Right lobe of liver (tissue), 6 donors: ENCODE results near the gene TMEM8B. TPM values are rescaled to one million over a fixed set of nuclear protein-coding genes. Genes with fewer than 3 reads are reported as not detected.

Experiments used
- ATAC-seq, 4 donors: fragments of 200-7000 bp; cut with Tn5 transposase; one replicate each; pipeline ENCODE4 v1.9.1; 2020; ENCODE audit warnings: mild to moderate bottlenecking in 4 of 4, moderate library complexity in 4 of 4
- DNase-seq, 3 donors: peaks; one replicate each; pipeline ENCODE4 v3.0.0-alpha.2; 2020
- H3K27ac ChIP-seq, 3 donors: fragments of 200-600 bp; one replicate each; pipeline ENCODE4 v1.8.0; 2022
- H3K27me3 ChIP-seq, 2 donors: fragments of 200-600 bp; one replicate each; pipeline ENCODE4 v1.8.0; 2022
- H3K36me3 ChIP-seq, 4 donors: fragments of 200-600 bp; sonication (generic) in 1 of 4; one replicate each; pipeline versions ENCODE4 v1.5.1 to v1.8.0; 2017 to 2022; ENCODE audit warnings: control low read depth in 1 of 4
- H3K4me1 ChIP-seq, 4 donors: fragments of 200-600 bp; sonication (generic) in 1 of 4; one replicate each; pipeline versions ENCODE4 v1.5.1 to v1.8.0; 2017 to 2022; ENCODE audit warnings: control low read depth in 1 of 4
- H3K4me3 ChIP-seq, 3 donors: fragments of 200-600 bp; one replicate each; pipeline ENCODE4 v1.8.0; 2022
- H3K9me3 ChIP-seq, 4 donors: fragments of 200-600 bp; sonication (generic) in 1 of 4; one replicate each; pipeline versions ENCODE4 v1.5.1 to v1.8.0; 2017 to 2022; ENCODE audit warnings: control low read depth in 1 of 4
- CTCF ChIP-seq, 4 donors: fragments of 200-600 bp in 3 of 4; fragments of 450-650 bp in 1 of 4; IDR thresholded peaks; one replicate each; pipeline versions ENCODE4 v1.5.1 to v1.8.0; 2016 to 2022; ENCODE audit warnings: antibody characterized with exemption in 4 of 4, mild to moderate bottlenecking in 2 of 4
- POLR2A ChIP-seq: fragments of 450-650 bp; IDR thresholded peaks from one replicate; pipeline ENCODE4 v1.6.1; 2017; ENCODE audit warnings: antibody characterized with exemption, mild to moderate bottlenecking
- WGBS: methylation state at CpG from one replicate; pipeline ENCODE4 v1.1.6; 2018; ENCODE audit warnings: low coverage, low lambda C conversion rate; ENCODE audit not compliant: insufficient coverage; ENCODE audit errors: missing lambda C conversion rate; 5-methylcytosine and 5-hydroxymethylcytosine counted together
- intact Hi-C, 2 donors: fragments of 100-400 bp; cut with DNase I; formaldehyde crosslinking; loops; one replicate each; pipeline versions ENCODE4 v1.11.2 to v1.14.1; 2022
- total RNA-seq, 6 experiments: library from RNA; depleted of rRNA in 2 of 6; stranded (reverse); fragments of >200 nt in 2 of 6; fragmentation: NEBNext Ultra II Directional in 3 of 6; extraction: Animal tissue kit (Norgen Biotek cat#: 25700) in 3 of 6; gene quantifications; one replicate each; pipeline versions ENCODE4 v1.1.0 to v1.2.4, GENCODE V29; 2016 to 2023
- donor health status: DM: no; HTN: yes; CAD: no.
- donor health status: DM: no; HTN: no; CAD: no.
- donor health status: DM: no; HTN: no; CAD: no.
- donor health status: DM: no; HTN: yes; CAD: no.
- donor health status: DM: no; HTN: yes; CAD: no.

TMEM8B gene
- total RNA-seq, 6 experiments from 2014 or later: 1.7 to 4.7 (median 3.5) TPM

DNA sequence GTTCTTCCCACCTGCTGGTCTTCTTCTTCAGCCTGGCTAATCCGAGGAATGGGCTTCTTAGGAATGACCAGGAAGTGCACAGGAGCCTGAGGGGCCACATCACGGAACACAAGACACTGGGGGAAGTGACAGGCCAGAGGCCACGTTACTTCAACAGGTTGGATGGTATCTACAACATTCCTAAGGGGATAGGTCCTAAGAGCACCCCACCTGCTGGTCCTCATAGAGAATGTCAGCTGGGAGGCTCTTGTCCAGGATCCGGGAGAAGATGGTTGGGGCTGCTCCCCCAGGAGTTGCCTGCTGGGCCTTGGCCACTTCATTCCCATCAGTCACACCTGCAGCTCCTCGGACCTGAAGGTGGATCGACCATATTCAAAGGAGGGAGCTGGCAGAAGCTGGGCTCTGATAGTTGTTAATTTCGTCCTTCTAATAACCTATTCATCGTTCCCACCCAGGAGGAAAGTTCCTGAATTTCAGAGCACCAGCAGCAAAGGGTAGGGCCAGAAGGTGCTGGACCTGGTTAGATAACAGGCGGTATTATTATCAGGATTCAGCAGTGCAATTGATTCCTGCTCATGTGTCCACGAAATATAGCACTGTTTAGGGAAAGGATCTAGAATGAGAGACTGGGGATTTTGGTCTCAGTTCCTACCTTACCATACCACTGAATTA lies 15.5 kb upstream of the TMEM8B start:
- Histone ChIP-seq H3K9me3 (no peaks in the 10 kb centered on the region), H3K27me3 (no peaks in the 10 kb centered on the region), H3K4me1 (peaks cover 0 to 27% (median 17%) of the 10 kb centered on the region in 4 donors), H3K27ac (peak overlapping the region; percentile 98 to 100 (median 99)), H3K4me3 (peak overlapping the region; percentile 74 to 100 (median 80)), H3K36me3 (no peaks in the 10 kb centered on the region)
- peak; percentile 11 to 23 (median 17) for TF ChIP-seq CTCF (IDR thresholded peaks at IDR 0.05)
- no peak for TF ChIP-seq POLR2A
- intact Hi-C loops: no loop called here
- WGBS: 45% methylated on average over 6 of the region's 10 CpGs
- no peak for ATAC-seq
- DNase-seq: no peak

DNA sequence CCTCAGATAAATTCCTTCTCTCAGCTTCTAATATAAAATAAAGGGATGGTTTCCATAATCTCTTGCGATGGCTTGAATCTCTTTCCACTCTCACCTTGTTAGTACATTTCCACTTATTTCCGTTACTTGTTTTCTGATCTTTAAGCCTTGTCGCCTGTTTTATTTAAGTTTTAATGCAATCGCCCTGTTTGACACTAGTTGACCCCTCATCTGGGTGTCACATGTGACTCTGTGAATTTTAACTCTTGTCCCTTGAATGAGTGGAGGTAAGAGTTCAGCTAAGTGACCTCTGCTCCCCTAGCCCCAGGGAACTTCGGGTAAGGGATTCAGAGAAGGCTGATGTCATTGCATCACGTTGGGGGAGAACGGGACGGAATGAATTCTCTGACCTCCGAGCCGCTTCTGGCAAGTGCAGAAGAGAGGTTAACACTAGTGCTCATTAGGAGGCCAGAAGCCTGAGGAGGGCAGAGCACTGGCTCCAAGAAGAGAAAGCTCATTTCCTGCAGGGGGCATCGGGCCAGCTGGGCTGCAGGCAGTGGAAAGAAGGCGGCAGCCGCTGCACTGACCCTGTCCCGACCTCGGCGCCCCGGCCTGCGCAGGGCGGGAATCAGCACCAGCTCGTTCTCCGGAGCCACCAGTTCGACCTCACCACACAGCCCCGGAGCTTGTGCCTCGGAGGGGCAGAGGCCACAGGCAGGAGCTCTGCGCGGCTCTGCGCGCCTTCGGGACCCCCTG lies 14.8 kb upstream of the TMEM8B start:
- TF ChIP-seq CTCF (IDR thresholded peaks at IDR 0.05) (peak in 3 of 4 donors; percentile 10 to 18 (median 15)), POLR2A (no peak)

GRCh38 chr9:35814841-35815543 lies 14.0 kb upstream of the TMEM8B start, which contains the start of gene HINT2:
Gene HINT2, minus strand, starts transcription at chr9:35815042. Its CDS starts 63 bp downstream, at chr9:35814979.
- ATAC-seq: peak; percentile 77 to 88 (median 81)
- Histone ChIP-seq H3K27me3 (no peaks in the 10 kb centered on the region), H3K9me3 (no peaks in the 10 kb centered on the region), H3K36me3 (no peaks in the 10 kb centered on the region), H3K4me3 (peak within 1 kb of the TSS; percentile 74 to 100 (median 80)), H3K4me1 (peaks cover 0 to 27% (median 17%) of the 10 kb centered on the region in 4 donors), H3K27ac (peak within 1 kb of the TSS; percentile 98 to 100 (median 99))
- peak in 1 of 4 donors; percentile 1 for TF ChIP-seq CTCF (IDR thresholded peaks at IDR 0.05)
- peak; percentile 96 for TF ChIP-seq POLR2A
- intact Hi-C loops: no loop called here
- WGBS: 0% methylated on average over 34 of the region's 52 CpGs
- peak; percentile 98 to 99 (median 98) for DNase-seq

More for the DNA sequence above, 14.8 kb upstream of the TMEM8B start:
- no peaks in the 10 kb centered on the region for H3K27me3 ChIP-seq
- peak; percentile 49 to 65 (median 61) for ATAC-seq
- peaks cover 0 to 27% (median 17%) of the 10 kb centered on the region in 4 donors for H3K4me1 ChIP-seq
- peak overlapping the region; percentile 74 to 100 (median 80) for H3K4me3 ChIP-seq
- 2% methylated on average over 22 of the region's 29 CpGs for WGBS
- intact Hi-C loops: no loop called here
- peak; percentile 59 to 90 (median 81) for DNase-seq
- H3K27ac ChIP-seq: peak overlapping the region; percentile 98 to 100 (median 99)
- no peaks in the 10 kb centered on the region for H3K36me3 ChIP-seq
- no peaks in the 10 kb centered on the region for H3K9me3 ChIP-seq

- H3K27me3 ChIP-seq: no peaks in the 10 kb centered on the region
- intact Hi-C loops: no loop called here
- no peak overlapping the region for H3K4me3 ChIP-seq
- no peaks in the 10 kb centered on the region for H3K36me3 ChIP-seq
- no peak overlapping the region for H3K27ac ChIP-seq
- ATAC-seq (no peak), DNase-seq (no peak)
- no peaks in the 10 kb centered on the region for H3K9me3 ChIP-seq
- TF ChIP-seq POLR2A (no peak), CTCF (IDR thresholded peaks at IDR 0.05) (no peak)
- H3K4me1 ChIP-seq: peaks cover 0 to 21% (median 13%) of the 10 kb centered on the region in 4 donors
- 100% methylated on average over 1 of the region's 1 CpG for WGBS
Measured at GRCh38 chr9:35816708-35817107, 12.3 kb upstream of the TMEM8B start.
